Activated CD8-positive, alpha-beta memory T cell treated with anti-CD3 and anti-CD28 coated beads, Interleukin-2, amount 50 U/mL, for 4 hours (primary cell): ENCODE data around the gene CNTN4.
"Not testable (repeated sequence)": the region's sequence is repeated elsewhere in the genome, so short reads cannot be mapped to it uniquely, and the experiment has no call there.

Experiments used
- DNase-seq: peaks from one replicate; pipeline ENCODE4 v3.0.0-alpha.2; 2020

Gene CNTN4

DNA sequence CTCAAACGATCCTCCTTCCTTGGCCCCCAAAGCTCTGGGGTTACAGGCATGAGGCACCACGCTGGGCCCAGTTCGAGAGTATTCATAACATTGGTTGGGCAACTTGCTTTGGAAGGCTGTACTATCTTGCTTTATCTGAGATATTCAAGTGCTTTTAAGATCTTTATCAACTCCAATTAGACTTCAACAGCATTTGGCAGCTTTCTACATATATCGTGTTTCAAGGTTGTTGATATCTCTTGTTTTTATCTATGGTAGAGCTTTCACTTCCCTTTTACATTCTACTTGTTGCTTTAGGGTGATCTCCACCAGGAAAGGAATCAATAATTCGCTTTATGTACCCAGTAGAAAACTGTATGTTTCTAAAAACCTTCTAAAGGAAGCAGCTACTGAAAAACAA is 616.2 kb downstream of the CNTN4 start:
- no peak for DNase-seq

- DNase-seq: no peak
Observed at GRCh38 chr3:2727101-2727500, 628.4 kb downstream of the CNTN4 start.

DNA sequence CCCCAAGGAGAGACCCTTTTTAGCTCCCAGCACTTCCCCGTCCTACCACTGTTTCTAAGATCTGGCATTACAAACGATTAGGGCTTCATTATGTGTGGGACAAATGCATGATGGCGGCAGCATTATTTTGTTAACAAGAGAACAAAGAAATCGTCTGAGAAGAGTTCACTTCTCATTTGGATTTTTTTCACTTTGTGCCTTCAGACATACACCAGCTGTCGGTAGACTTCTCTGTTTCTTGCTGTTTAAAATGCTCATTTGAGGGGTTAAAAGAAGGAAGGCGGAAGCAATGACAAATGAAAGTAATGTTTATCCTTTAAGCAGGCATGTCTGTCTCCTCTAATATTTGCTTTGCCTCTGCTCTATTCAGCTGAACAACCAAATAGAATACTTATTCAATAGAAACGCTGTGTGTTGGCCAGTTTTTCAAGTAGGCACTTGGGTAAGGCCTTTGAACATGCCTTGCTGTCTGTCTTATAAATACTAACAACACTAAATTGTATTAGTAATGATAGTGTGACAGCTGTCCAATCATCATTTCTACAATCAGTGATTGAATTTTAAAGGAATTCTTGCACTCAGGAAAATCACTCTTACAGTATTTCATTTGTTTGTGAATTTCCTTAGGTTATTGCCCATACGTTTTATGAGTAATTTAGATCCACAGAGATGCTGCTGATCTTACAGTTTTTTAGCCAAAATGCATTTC is 629.1 kb downstream of the CNTN4 start:
- no peak for DNase-seq

DNA sequence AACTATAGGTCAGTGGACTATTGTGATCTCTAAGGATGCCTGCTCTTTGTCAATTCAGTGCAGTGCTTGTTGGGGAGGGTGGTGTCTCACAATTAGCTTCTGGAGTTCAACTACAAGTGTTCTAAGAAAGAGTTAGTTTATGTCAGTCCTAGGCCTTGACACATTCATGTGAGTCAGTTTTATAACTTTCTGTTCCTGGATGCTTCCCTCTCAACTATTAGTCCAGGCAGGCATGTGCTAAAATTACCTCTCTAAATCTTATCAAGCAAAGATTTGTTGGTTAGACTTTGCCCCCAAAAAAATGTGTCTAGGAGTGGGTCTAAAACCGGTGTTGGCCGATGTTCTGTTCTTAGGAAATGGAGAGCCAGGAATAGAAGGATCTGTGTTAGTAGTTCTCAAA is 633.2 kb downstream of the CNTN4 start:
- no peak for DNase-seq

GRCh38 chr3:2735392-2735894 is 636.8 kb downstream of the CNTN4 start:
- no peak for DNase-seq

DNA sequence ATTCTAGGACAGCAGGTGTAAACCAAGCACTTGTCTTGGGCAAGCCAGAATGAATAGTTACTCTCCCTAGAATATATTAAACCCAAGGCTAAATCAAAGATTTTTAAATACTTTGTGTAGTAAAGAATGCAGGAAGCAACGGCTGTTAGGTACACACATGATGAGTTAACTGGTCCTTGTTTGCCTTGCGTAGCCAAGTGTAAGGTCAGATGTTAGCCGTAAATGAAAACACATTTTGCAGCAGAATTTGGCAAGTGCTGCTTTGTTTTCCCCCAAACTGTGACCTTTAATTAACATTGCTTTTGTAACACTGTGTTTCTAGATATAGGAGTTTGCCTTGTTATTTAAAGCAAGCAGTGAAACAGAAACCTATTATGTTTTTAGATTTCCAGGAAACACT is 642.9 kb downstream of the CNTN4 start:
- DNase-seq: no peak

GRCh38 chr3:2765002-2765579 is 666.4 kb downstream of the CNTN4 start:
- no peak for DNase-seq

DNA sequence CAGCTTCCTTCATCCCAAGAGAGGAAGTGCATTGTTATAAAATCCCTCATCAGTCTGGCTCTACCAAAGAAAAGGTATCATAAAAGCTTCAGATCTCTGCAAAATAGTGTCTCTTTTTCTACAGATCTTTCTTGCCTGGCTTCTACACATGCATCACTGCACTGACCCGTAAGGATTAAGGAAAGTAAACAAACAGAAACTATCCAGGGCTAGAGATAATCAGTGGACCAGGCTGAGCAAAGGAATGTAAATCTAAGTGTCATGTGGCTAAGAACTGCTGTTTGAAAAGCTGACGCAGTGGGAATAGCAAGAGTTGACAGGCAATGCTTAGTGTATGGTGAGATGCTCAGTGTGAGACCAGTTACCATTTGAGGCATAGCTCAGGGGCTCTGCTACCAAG is 671.8 kb downstream of the CNTN4 start:
- no peak for DNase-seq

DNA sequence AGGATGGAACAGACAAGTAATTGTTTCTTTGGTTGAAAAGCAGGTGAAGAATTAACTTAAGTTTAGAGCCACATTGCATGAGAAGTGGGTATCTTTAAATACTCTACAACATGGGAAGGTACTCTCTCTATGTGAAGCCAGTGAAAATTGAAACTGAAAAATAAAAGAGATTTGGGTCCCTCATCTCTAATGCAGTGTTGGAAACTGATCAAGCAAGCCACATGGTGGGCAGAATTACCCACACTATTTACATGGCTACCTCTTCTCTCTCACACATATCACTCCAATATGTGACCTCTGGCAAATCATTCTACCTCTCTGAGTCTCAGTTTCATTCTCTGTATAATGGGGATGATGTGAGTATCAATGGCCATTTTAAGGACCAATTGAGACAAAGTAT is 672.5 kb downstream of the CNTN4 start:
- DNase-seq: no peak

DNA sequence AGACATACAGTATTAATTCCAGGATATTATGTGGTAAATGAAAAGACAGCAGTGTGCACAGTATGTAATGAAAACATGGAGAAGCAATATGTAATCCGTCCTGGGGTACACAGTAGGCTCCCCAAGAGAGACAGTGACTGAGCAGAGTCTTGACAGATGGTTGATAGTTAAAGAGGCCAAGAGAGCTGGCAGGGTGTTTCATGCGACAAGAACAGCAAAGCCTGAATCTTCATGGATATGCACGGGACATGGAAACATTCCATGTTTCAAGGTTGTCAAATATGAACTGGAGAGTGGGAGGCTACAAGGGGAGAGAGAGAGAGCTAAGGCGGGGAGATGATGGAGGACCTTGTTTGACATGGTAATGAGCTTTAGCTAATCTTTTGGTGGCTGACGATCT is 673.1 kb downstream of the CNTN4 start:
- DNase-seq: no peak

DNA sequence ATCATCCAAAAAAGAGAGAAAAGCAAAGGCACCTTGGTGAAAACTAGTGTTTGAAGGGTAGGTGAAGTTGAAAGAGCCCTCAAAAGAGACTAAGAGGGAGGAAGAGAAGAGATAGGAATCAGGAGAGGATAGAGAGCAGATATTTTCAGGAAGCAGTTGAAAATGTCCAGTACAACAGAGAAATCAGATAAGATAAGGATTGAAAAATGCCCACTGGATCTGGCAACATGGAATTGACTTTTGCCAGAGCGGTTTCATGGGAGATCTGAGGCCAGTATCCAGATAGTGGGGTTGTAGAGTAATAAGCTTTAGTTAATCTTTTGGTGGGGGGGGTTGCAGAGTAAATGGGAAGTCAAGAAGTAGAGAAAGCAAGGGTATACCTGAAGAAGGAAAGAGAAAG is 674.1 kb downstream of the CNTN4 start:
- no peak for DNase-seq

GRCh38 chr3:2774481-2775249 is 676.0 kb downstream of the CNTN4 start:
- no peak for DNase-seq

DNA sequence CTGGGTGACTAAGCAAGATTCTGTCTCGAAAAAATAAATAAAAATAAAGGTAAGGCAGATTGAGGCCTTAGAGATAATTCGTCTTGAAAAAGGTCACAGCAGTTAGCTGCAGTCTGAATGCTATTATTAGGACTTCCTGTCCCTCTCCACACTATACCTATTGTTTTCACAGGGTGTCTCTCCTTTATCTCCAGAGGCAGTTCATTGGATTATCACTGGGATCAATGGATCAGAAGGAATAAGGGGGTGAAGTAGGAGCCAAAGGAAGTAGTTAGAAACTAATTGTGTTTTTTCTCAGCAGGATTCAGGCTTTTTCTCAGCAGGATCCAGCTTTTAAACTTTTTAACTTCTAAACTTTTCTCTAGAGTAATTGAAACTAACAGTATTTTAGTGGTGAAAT is 684.6 kb downstream of the CNTN4 start:
- no peak for DNase-seq

GRCh38 chr3:2784627-2785026 is 686.0 kb downstream of the CNTN4 start:
- DNase-seq: no peak

DNA sequence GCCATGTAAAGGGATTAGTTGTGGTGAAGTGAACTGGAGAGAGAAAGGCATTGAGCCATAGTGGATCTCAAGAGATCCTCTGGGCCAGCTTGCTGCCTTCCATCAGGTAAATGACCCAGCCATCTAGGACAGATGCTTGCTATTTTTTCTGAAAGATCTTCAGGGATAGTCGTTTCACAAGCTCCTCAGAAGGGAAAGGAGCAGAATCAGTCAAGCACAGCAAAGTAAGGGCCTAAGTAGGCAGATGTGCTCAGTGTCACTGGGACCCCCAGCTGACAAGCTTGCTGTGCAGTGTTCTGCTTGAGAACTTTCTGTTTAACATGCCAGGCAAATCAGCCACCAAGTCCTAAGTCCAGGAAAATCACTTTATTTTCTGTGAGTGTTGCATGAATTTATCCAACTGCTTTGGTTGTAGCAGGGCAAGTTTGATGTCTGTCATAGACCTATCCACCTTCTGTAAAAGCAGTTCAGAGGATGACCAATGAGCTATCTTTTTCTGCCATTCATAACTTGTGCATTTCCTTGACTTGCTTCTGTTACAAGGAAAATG is 691.7 kb downstream of the CNTN4 start:
- DNase-seq: no peak

DNA sequence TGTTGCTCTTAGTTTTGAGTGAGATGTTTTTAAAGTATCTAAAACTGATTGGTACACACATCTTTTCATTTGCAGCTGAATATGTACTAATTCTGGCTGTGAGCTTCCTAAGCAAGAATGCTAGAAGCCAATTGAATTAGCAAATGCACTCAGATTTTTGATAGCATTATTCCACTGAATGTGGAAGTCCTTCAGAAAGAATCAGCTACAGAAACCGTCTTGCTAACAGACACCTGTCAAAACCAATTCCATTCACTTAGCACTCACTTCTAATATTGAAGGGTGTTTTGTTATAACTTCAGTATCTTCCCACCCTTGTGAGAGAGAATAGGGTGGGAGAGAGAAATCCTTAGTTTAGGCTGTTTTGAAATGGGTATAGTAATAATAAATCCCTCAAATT is 693.8 kb downstream of the CNTN4 start:
- DNase-seq: no peak

DNA sequence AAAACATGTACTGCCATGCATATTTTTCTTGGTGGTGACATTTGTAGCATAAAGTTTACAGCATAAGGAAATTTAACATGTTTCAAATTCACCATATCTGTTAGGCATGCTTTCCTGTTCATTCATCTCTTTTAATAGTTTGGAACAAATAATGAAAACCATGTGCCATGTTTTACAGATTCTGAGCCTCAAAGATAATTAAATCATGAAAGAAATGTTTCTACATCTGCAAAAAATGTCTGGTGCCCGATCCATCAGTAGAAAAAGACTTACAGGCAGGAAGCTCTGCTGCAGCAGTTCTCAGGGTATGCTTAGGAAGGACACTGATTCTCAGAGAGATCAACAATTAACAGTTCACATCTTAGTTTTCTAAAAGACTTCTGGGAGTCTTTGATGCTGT is 695.3 kb downstream of the CNTN4 start:
- DNase-seq: no peak

DNA sequence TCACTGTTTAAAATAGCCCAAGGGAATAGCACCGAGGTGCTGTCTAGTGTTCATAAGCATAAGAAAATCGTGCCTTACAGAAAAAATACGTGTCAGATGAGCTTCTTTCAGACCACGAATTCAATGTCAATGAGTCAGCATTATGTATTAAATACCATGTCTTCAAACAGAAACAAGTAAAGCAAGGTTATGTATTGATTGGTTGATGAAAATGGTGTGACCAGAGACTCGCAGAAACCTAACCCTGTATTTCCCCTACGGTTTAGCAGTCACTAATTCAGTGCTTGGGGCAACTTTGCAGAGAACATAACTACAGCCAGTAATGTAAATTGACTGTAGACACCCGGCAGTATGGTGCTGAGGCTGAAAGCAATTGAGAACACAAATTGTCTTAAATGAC is 703.8 kb downstream of the CNTN4 start:
- no peak for DNase-seq

- DNase-seq: no peak
Observed at GRCh38 chr3:2807514-2807913, 708.8 kb downstream of the CNTN4 start.

DNA sequence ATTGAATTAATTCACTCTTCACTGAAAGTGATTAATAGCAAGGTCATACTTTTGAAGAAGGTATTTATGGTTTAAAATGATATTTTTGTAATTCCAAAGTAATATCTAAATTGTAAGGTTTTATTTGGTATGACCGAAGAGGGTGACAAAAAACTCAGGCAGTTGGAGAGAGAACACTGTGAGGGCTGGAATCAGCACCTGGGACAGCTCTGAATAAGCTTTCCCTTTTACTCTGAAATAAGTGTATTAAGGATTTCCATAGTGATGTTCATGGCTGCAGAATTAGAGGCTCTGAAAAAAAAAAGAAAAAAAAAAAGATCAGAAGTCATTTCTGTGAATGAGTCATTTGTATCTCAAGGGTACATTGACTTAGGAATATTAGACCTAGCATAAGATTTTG is 712.1 kb downstream of the CNTN4 start:
- no peak for DNase-seq

DNA sequence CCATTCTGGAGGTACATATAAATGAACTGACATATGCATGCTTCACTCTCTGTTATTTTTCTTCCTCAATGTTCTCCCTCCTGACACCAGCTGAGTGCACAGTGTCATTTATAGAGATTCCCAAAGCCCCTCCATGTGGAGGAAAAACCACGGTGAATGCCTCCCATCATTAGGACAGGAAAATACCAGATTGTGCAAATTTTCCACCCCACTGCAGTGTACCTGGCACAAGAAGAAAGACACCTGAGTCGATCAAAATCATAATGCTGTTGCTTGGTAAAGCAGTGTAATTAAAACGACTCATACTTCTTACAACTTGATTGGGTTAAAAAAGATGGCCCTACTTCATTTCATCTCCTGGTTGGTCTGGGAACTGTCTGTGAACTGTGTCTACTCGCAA is 720.9 kb downstream of the CNTN4 start:
- no peak for DNase-seq

DNA sequence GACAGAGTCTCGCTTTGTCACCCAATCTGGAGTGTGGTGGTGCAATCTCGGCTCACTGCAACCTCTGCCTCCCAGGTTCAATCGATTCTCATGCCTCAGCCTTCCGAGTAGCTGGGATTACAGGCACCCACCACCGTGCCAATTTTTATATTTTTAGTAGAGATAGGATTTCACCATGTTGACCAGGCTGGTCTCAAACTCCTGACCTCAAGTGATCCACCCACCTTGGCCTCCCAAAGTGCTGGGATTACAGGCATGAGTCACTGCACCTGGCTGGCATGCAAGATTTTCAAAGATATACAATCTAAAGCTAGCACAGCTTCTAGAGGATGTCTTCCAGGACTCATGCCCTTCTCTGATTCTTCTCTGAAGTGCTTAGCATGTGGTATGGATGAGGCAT is 722.3 kb downstream of the CNTN4 start:
- DNase-seq: not testable (repeated sequence)

DNA sequence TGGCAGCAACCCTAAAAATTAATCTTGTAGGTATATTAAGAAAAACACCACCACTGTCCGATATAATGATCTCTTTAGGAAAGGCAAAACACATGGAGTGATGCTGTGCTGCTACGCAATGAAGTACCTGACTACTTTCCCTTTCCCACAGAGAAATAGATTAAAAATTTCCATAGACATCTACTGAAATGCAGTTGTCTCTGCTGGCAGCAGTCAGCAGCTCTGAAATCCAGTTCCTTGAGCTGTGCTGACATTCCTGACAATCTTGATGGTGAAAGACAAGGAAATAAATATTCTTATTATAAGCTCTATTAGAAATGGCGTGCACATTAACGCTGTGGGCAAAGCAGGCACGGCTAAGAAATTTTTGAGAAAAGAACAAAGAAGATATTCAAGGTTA is 723.9 kb downstream of the CNTN4 start:
- DNase-seq: no peak

DNA sequence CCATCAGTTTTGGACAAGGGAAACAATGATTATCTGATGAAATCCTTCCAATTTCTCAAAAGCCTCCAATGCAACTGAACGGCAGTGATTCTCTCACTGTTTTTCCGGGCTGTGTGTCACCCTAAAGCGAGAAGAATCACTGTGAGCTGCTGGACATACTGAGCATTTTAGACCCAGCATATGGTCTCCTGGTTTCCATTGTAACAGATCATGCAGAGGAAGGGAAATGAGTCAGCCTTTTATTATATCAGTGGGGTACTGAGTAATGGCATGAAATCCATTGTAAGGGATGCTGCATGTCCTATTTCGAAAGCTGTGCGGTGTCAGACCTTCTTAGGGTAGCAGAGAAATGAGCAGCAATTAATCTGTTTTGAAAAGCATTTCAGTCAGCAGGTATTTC is 724.4 kb downstream of the CNTN4 start:
- no peak for DNase-seq
